Stomach (tissue), 4 donors: ENCODE results near the gene CXXC4.

Experiments
- POLR2A ChIP-seq, 4 donors: fragments of 450-650 bp; IDR thresholded peaks; one replicate each; pipeline ENCODE4 v1.6.1; 2016; ENCODE audit warnings: antibody characterized with exemption in 4 of 4, control low read depth in 2 of 4, mild to moderate bottlenecking in 1 of 4, moderate library complexity in 1 of 4
- TF ChIP-seq, protein P1 (sequence below), 7 experiments: fragments of 450-650 bp in 4 of 7; fragments of 200-600 bp in 3 of 7; sonication (generic) in 3 of 7; IDR thresholded peaks; one replicate each; pipeline ENCODE4 v1.5.1; 2016 to 2019; ENCODE audit warnings: antibody characterized with exemption in 7 of 7, control low read depth in 2 of 7, mild to moderate bottlenecking in 1 of 7

GRCh38 chr4:104465619-104466018, 29.1 kb downstream of the CXXC4 start:
- no peak for TF ChIP-seq POLR2A (IDR thresholded peaks at IDR 0.05)
- TF ChIP-seq, protein P1, sequence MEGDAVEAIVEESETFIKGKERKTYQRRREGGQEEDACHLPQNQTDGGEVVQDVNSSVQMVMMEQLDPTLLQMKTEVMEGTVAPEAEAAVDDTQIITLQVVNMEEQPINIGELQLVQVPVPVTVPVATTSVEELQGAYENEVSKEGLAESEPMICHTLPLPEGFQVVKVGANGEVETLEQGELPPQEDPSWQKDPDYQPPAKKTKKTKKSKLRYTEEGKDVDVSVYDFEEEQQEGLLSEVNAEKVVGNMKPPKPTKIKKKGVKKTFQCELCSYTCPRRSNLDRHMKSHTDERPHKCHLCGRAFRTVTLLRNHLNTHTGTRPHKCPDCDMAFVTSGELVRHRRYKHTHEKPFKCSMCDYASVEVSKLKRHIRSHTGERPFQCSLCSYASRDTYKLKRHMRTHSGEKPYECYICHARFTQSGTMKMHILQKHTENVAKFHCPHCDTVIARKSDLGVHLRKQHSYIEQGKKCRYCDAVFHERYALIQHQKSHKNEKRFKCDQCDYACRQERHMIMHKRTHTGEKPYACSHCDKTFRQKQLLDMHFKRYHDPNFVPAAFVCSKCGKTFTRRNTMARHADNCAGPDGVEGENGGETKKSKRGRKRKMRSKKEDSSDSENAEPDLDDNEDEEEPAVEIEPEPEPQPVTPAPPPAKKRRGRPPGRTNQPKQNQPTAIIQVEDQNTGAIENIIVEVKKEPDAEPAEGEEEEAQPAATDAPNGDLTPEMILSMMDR (IDR thresholded peaks at IDR 0.05) = no peak
